Epithelial cell of prostate (primary cell): ENCODE data around the gene BDH2.

Source experiments
- DNase-seq: peaks from one replicate; pipeline ENCODE4 v3.0.0-alpha.2; 2011; ENCODE audit warnings: low read depth, low spot score
- H3K27ac ChIP-seq: fragments of 450-650 bp; 2 replicates; pipeline ENCODE4 v1.5.1; 2017; ENCODE audit warnings: mild to moderate bottlenecking

Gene BDH2

DNA sequence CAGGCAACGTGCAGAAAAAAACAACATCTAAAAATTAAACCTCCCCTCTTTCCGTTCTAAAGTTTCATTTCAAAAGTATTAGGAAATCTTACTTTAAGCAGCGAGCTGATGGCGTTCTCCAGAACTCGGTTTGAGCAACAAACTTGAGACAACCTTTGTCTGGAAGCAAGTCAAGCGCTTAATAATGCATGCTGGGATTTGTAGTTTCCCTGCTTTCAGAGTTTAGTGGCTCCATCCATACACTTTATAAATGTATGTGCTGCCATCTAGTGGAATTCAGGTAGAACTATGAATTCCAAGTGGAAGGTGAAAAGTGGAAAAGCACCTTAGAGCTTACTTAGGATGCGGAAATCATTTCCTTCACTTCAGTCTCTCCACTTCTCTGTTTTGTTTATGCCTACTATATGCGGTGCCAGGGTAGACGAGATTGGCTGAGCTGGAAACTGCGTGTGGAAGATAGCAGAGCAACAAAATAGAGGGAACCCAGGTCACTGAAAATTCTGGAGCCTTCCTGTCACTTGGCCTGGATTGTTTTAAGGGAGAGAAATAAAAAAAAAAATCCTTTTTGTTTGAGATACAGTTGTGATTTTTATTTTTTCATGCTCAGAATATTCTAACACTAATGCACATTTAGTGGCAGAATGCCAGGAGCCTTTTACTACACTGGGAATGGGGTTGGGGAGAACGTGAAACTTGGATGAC lies at the start of gene BDH2:
Gene BDH2 (minus strand): TSS at position 144 of the 702 bp plus-strand sequence. CDS start 3,580 bp downstream, outside the sequence.
- H3K27ac ChIP-seq: no peak within 1 kb of the TSS
- peak; percentile 77 for DNase-seq

GRCh38 chr4:103144926-103145325 lies 45.3 kb upstream of the BDH2 start:
- no peak for DNase-seq
- H3K27ac ChIP-seq: no peak overlapping the region

DNA sequence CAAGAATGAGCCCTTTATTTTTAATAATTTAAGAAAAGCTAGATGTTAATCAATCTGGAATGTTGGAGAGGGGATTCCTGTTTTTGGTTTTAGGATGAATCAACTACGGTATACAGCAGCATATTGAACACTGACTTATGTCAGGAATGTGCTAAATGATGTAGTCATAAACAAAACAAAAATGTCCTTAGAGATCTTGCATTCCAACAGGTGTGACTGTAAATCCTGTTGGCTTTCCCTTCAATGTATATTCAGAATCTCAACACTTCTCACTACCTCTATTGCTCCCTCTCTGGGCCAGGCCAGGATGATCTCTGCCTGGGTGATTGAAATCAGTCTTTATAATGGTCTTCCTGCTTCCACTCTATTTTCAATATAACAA lies 37.8 kb upstream of the BDH2 start:
- H3K27ac ChIP-seq: peak overlapping the region; percentile 72
- DNase-seq: peak; percentile 34

- peak overlapping the region; percentile 72 for H3K27ac ChIP-seq
- peak; percentile 16 for DNase-seq
These were observed 37.2 kb upstream of the BDH2 start for GRCh38 chr4:103136671-103137445.

DNA sequence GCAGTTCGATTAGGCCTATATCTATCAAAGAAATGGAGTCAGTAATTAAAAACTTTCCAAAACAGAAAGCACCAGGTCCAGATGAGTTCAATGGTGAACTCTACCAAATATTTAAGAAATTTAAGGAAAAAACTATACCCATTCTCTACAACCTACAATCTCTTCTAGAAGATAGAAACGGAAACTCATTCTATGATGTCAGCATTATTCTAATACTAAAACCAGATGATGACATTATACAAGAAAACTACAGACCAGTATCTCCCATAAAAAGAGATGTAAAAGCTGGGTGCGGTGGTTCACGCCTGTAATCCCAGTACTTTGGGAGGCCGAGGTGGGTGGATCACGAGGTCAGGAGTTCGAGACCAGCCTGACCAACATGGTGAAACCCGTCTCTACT lies 29.5 kb upstream of the BDH2 start:
- DNase-seq: no peak
- no peak overlapping the region for H3K27ac ChIP-seq

GRCh38 chr4:103126126-103126525 lies 26.5 kb upstream of the BDH2 start:
- no peak for DNase-seq
- no peak overlapping the region for H3K27ac ChIP-seq

DNA sequence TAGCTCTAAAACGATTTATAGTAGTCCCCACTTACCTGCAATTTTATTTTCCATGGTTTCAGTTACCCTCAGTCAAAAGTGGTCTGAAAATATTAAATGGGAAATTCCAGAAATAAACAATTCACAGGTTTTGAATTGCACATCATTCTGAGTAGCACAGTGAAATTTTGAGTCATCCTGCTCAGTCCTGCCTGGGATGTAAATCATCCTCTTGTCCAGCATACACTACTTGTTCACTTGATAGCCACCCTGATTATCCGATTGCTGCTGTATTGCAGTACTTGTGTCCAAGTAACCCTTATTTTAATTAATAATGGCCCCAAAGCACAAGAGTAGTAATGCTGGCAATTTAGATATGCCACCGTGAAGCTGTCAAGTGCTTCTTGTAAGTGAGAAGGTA lies 23.5 kb upstream of the BDH2 start:
- DNase-seq: no peak

DNA sequence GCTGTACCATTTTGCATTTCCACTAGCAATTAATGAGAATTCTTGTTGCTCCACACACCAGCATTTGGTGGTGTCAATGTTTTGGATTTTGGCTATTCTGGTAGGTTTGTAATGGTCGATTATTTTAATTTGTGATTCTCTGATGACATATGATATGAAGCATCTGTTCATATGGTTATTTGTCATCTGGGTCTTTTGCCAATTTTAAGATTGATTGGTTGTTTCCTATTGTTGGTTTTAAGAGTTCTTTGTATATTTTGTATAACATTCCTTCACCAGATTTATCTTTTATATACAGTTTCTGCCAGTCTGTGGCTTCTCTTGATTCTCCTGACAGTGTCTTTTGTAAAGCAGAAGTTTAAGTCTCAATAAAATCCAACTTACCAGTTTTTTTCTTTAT lies 18.5 kb upstream of the BDH2 start:
- H3K27ac ChIP-seq: no peak overlapping the region
- DNase-seq: no peak

More for the DNA sequence above, 23.5 kb upstream of the BDH2 start:
- no peak overlapping the region for H3K27ac ChIP-seq

- DNase-seq: no peak
- no peak overlapping the region for H3K27ac ChIP-seq
These were observed 12.0 kb upstream of the BDH2 start for GRCh38 chr4:103111598-103111997.

- no peak for DNase-seq
- H3K27ac ChIP-seq: no peak overlapping the region
These were observed 8.9 kb upstream of the BDH2 start for GRCh38 chr4:103108542-103108941.

DNA sequence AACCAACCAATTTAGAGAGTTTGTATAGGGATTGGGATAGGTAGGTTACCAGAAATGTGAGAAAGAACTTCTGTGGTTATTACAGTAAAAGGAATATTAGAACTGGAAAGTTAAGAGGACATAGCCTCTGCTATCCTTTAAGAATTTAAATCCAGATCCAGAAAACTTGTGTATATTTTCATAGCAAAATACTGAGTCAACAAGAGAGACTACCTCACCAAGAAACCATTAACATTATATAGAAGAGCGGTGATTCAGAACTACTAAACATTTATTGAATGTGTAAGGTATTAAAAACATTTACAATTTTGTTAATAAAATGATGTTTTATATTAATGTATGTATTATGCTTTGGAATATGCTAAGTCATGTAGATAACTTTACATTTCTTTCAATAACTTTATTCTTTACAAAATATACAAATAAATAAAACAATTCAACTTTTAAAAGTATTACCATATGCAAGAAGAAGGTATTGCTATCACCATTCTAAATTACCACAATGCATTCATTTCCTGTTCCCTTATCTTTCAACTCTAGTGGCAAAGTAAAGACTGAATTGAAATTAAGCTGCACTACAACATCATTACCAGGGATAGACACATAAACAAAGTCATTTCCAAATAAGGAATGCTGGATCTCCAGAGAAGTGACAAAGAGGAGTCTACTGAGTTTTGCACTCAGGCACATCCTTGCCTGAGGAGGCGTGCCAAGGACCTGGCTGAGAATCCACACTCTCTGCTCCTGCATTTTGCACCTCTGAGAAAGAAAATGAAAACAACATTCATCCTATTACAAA lies 6.1 kb upstream of the BDH2 start:
- DNase-seq: no peak
- no peak overlapping the region for H3K27ac ChIP-seq

GRCh38 chr4:103104886-103105285 lies 5.3 kb upstream of the BDH2 start:
- no peak overlapping the region for H3K27ac ChIP-seq
- DNase-seq: no peak

- no peak for DNase-seq
These were observed 1.1 kb upstream of the BDH2 start for GRCh38 chr4:103100691-103101090.

GRCh38 chr4:103098756-103099440 lies 736 bp downstream of the BDH2 start:
- no peak for DNase-seq
- H3K27ac ChIP-seq: no peak overlapping the region

More at GRCh38 chr4:103100691-103101090, 1.1 kb upstream of the BDH2 start:
- no peak overlapping the region for H3K27ac ChIP-seq

GRCh38 chr4:103098341-103098740 lies 1.3 kb downstream of the BDH2 start:
- no peak overlapping the region for H3K27ac ChIP-seq
- DNase-seq: no peak

DNA sequence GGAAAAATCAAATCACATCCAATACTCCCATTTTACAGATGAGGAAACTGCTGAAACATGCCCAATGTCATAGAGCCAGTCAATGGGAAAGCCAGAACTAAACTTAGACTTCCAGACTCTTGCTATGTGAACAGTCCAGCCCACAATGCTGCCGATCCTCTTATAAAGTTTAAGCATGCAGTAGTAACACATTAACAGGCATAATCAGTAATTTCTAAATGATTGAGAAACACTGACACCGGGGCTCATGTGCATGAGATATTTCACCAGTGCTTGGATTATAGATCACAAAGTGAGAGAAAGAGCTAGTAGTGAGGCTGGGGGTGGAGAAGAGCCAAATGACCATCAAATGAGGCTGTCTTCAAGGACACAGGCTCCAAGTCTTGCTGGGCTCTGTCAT lies 2.5 kb downstream of the BDH2 start:
- DNase-seq: no peak
- no peak overlapping the region for H3K27ac ChIP-seq

DNA sequence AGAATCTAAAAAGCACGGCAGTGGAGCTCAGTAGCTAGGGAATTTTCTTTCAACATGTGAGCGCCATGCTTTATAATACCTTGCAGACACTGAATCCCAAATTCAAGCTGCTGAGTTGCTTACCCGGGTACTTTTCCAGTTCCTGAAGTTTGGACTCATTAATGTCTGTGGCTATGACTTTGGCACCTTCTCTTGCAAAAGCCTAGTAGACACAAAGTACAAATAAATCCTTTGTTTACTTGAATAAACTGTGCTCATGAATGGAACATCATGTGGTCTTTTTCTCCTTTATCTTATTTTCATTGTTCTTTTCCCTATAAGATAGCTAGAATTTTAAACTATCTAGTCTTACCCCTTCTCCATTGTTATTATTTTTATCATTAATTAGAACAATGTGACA lies 4.6 kb downstream of the BDH2 start:
- DNase-seq: no peak
- no peak overlapping the region for H3K27ac ChIP-seq

- no peak overlapping the region for H3K27ac ChIP-seq
- no peak for DNase-seq
These were observed 7.4 kb downstream of the BDH2 start for GRCh38 chr4:103092245-103092644.

DNA sequence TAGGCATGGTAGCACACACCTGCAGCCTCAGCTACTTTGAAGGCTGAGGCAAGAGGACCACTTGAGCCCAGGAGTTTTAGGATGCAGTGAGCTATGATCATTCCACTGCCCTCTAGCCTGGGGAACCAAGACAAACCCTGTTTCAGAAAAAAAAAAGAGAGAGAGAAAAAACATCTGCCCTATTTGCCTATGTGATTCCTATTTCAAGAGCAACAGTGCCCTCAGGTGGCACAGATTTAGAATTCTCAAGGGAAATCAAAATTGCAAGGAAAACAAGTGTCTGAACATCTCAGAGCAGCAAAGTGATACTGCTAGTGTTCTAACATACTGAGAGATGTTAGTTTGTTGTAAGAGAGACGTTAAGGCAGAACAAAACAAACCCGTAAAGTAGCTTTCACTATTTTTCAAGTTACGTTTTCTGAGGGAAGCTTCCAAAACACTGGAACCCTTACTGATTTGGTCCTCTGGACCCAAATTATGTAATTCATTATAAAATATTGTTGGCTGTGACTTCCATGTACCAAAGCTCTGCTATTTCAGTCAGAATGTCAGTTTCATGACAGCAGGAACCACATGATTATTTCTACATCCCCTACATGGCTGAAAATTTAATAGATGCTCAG lies 7.9 kb downstream of the BDH2 start:
- H3K27ac ChIP-seq: no peak overlapping the region
- DNase-seq: peak; percentile 14

DNA sequence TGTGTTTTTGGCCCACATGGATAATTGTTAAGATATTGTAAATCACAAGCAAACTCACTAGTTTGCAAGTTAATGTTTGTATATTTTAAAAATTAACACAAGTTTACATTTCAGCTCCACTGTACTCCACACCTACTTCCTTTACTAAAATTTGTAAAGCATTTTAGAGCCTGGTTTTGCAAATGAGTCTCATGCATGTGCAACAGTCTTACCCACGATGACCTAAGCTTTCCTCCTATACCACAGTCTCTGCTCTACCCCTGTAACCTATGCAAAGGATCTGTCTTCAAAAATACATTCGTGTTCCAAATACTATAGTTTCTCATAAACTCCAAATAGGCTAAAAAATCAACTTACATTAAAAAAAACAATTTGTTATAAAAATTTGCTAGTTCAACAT lies 10.2 kb downstream of the BDH2 start:
- no peak for DNase-seq
- no peak overlapping the region for H3K27ac ChIP-seq
